Measurements from ENCODE around the gene EFNA3.

Gene EFNA3, protein sequence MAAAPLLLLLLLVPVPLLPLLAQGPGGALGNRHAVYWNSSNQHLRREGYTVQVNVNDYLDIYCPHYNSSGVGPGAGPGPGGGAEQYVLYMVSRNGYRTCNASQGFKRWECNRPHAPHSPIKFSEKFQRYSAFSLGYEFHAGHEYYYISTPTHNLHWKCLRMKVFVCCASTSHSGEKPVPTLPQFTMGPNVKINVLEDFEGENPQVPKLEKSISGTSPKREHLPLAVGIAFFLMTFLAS

DNA sequence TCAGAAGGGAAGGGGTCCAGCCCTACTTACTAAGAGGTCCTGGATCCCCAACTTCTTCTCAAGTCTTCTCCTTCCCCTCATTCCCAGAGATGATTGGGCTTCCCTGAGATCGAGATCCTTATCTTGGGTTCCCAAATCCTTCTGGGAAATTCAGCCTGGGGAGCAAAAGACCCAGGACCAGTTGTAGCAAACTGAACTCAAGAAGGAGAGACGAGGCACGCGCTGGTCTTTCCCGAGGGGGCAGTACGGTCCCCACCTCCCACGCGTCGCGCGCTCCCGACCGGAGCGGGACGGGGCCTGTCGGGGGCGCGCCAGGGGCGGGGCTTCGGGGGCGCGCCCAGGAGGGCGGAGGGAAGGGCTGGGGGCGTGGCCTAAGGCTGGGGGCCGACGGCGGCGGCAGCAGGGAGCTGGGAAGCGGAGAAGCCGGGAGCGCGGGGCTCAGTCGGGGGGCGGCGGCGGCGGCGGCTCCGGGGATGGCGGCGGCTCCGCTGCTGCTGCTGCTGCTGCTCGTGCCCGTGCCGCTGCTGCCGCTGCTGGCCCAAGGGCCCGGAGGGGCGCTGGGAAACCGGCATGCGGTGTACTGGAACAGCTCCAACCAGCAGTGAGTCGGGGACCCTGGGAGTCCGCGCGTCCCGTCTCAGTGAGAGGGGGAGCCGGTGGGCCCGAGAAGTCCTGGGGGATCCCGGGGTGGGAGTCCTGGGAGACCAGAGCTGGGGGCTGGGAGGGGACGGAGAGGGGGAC is at the start of gene EFNA3:
EFNA3 (plus strand) TSS at position 369 of the 741 bp plus-strand sequence; CDS start at position 474, 105 bp downstream.
- H3K27ac ChIP-seq, result peak within 1 kb of the TSS; percentile 40
- DNase-seq (ENCODE audit: low read depth, low spot score), result no peak

DNA sequence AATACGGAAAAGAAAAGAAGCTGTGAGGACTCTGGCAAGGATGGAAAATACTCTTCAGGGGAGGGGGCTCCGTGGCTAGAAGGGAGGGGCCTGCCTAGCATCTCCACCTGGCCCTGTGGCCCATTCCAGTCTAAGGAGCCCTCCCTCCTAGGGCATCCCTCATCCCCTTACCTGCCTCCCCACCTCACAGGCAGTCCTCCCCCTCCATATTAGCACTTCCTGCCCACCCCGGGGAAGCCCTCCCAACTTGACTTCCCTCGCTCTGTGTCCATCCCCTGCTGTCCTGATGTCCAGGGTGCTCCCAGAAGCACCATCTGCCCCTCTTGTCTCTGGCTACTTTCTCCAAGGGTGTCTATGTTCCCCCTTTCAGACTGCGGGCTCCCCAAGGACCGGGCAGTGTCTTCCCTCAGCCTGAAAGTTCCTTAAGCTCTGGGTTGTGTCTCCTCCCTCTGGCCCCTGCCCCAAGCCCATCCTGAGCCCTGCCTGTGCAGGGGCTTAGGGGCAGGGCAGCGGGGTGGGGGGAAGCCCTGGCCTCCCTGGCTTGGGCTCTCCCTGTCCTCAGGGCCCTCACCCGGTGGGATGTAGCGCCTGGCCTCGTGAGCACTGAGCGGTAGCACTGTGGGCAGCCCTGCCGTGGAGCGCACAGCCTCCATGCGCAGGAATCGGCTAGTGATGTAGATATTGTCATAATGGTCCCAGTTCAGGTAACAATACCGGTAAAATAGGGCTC is 49.0 kb upstream of the EFNA3 start:
- H3K27ac ChIP-seq, result no peak overlapping the region
- DNase-seq (ENCODE audit: low read depth, low spot score), result no peak

DNA sequence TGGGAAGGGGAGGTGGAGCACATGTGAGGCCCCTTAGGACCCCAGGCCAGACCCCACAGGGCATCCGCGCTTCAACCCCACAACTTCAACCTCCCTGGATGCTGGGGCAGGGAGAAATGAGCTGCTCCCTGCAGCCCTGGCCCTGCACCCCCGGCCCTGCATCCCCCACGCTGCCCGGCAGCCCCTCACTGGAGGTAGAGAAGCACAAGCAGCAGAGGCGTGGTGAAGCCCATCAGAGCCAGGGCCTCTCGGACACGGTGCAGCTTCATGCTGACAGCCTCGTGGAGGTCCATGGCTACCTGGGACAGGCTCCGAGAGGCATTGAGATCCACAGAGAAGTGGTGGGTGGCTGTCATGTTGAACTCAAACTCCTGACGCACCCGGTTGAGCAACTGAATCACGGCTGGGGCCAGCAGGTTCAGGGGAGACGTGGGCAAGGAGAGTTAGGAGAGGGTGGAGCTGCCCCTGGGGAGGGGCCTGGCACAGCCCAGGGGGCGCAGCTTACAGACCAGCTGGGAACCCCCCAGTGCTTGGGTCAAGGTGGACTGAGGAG is 48.3 kb upstream of the EFNA3 start:
- no peak overlapping the region for H3K27ac ChIP-seq
- no peak for DNase-seq (ENCODE audit: low read depth, low spot score)

DNA sequence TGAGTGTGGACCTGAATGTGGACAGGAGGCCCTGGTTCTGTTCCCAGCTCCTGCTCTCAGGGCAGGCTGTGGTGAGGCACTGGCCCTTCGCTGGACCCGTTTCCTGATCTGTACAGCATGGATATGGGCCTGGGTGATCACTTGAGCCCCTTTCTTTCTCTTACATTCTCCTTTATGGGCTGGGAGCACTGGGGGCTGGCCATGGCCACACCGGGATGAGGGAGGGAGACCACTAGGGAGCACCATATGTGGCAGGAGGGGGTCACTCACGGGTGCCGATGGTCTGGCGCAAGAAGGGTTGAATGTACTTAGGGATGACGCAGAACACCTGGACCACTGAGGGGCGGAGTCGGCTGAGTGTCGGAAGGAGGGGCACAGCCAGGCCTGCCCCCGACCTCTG is 47.7 kb upstream of the EFNA3 start:
- no peak for DNase-seq (ENCODE audit: low read depth, low spot score)
- no peak overlapping the region for H3K27ac ChIP-seq

DNA sequence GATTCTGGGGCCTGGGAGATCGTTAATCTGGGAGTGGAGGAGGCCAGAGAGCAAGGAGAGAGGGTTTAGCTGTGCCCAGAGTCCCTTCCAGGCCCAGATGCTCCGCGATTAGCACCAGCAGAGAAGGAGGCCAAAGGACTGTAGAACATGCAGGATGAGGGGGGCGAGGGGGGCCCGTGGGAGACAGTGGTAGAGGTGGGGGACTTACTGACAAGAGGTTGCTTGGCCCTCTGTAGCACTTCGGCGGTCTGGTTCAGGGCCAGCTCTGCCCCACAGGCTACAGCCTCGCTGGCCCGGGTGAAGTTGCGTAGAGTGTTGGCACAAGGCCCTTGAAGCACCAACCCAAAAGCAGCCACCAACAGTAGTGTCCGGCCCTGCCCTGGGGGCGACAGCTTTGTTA is 45.8 kb upstream of the EFNA3 start:
- no peak overlapping the region for H3K27ac ChIP-seq
- no peak for DNase-seq (ENCODE audit: low read depth, low spot score)

DNA sequence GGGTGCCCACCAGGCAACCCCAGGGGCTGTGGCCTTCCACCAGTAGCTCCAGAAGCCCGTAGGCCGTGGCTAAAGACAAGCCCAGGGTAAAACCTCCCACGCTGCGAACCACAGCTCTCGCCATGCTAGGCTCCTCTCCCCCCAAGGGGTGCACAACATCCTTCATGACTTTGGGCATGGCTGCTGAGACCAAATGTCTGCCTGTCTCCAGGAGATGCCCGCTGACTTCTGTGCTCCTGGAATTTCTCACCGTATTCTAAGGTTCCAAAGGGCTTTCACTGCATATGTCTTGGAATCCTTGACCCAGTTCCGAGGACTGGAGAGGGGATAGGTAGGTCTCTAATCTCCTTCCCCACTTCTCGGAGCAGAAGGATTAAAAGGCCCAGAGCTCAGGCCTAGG is 45.1 kb upstream of the EFNA3 start, which contains the start of the genes DCST1 and DCST2:
DCST1 (plus strand) TSS at position 301 of the 400 bp plus-strand sequence. CDS start 213 bp downstream, outside the sequence.
DCST2 (minus strand) TSS at position 258 of the 400 bp plus-strand sequence; CDS start at position 178, 80 bp downstream.
- no peak within 1 kb of the TSS for H3K27ac ChIP-seq
- no peak for DNase-seq (ENCODE audit: low read depth, low spot score)

DNA sequence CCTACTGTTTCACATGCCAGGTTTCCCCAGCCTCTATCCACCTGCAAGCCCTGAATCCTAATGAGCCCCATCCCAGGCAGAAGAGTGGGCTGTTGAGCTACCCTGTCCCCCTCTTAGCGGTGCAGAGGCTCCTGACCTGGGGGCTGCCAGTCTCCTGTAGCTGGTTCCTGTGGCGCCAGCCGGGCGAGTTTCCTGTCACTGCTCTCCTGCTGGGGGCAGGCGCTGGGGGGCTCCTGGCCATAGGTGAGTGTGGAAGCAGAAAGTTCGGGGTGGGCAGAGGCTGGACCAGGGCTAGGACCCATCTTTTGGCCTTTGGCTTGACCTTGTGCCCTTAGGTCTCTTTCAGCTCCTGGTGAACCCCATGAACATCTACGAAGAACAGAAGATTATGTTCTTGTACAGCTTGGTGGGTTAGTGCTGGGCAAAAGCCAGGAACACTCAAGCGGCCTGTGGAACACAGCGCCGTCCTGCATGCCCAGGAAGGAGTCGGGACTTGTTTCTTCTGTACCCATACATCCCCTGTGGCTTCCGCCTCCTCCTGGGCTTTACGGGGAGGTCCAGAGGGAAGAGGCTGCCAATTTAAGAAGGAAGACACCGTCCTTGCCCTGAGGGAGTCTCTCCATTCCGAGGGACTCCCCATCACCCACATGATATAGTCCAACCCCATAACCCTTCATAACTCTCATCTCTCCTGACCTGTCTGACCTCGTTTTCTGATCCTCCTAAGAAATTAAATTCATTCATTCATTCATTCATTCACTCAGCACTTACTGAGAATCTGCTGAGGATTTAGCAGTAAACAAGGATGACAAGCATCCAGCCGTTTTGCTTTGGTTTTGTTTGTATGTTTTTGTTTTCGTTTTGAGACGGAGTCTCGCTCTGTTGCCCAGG is 44.1 kb upstream of the EFNA3 start:
- DNase-seq (ENCODE audit: low read depth, low spot score), result no peak

DNA sequence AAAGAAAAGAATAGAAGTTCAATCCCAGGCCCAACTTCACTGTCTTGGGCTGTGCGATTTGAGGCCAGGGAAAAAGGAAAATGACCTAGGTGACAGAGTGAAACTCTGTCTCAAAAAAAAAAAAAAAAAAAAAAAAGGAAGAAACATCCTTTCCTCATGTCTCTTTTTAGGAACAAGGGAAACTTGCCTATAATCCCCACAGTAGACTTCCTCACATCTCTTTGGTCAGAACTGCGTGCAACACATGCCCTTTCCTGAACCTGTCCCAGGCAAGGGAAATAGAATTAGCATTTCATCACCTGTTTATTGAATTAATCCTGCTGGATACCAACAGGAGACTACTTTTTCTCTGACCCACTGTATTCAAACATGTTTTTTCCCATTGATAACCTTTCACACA is 42.7 kb upstream of the EFNA3 start:
- H3K27ac ChIP-seq, result no peak overlapping the region
- DNase-seq (ENCODE audit: low read depth, low spot score), result no peak

More for the DNA sequence above, 44.1 kb upstream of the EFNA3 start:
- no peak overlapping the region for H3K27ac ChIP-seq

DNA sequence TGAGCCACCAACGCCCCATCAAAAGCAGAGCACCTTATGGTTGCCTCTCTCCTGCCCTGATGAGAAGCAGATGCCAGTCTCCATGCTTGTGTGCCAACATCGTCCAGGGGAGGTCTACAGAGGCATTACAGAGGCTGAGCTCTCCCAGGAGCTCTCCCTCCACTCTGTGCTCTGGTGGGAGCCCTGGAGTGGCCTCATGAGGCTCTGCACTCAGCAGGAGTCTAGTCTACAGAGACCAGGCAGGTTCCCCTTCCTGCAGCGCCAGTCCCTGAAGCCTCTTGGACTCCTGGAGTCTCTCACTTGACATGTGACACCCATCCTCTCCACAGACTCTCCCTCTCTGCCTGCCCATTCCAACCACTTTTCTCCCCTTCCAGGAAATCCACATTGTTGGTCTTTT is 41.6 kb upstream of the EFNA3 start:
- H3K27ac ChIP-seq, result no peak overlapping the region
- DNase-seq (ENCODE audit: low read depth, low spot score), result no peak

DNA sequence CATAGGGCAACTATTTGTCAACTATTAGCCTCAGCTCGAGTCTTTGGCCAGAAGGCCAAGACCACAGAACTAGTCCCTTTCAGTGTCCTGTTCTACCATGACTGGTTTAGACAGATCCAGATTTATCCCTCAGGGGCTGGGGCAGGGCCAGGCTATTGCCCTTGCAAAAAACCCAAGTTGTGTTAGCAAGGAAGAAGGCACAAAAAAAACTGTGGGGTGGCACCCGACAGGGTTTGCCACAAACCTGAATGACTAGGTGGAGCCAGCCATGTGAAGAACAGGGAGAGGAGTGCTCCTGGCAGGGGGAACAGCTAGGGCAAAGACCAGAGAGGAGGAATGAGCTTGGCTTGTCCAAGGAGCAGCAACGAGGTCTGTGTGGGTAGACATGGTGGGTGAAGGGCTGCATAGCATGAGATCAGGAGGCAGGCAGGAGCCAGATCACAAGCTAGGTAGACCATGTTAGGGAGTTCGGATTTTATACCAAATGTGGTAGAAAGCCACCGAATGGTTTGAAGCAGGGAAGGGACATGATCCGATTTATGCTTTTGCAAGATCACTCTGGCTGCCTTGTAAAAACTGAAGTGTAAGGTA is 40.7 kb upstream of the EFNA3 start:
- DNase-seq (ENCODE audit: low read depth, low spot score), result no peak
- H3K27ac ChIP-seq, result peak overlapping the region; percentile 72

DNA sequence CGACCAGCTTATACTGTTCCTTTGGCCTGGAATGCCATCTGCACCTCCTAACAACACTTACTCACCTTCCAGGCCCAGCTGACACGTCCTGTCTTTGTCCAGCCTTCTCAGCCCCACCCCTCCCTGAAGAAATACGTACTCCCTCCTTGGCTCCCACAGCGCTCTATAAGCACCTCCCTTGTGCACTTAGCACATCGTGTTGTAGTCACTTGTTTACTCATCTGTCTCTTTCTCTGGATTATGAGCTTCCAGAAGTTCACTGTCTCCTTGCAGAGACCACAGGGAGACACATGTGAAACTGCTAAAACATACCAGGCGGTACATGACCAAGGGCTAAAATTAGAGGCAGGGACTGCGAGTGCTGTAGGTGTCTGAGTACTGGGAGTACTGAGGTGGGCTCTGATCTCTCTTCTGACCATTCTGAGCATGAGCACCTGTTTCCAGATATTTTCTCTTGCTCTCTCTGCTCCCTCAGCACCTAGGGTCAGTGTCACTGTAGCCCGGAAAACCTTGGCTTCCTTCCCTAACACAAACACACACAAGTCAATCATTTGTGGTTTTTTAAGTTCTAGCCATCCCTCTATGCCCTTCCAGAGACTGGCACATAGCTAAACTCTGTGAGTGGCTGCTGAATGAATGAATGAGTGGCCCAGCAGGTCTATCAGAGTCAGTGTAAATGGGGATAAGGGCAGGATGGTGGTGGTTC is 39.9 kb upstream of the EFNA3 start:
- peak overlapping the region; percentile 72 for H3K27ac ChIP-seq
- DNase-seq (ENCODE audit: low read depth, low spot score), result peak; percentile 90

DNA sequence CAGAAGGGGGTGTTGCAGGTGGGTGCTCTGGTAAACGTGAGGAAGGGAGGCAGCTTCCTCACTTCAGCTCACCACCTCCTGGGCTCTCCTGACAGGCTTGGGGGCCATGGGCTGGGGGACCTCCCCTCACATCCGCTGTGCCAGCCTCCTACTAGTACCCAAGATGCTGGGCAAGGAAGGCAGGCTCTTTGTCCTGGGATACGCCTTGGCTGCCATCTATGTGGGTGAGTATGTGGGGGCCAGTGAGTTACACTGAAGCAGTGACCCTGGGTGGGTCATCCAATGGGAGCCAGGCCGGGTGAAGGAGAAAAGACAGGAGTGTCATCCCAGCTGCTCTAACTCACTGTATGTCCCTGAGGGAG is 39.3 kb upstream of the EFNA3 start:
- DNase-seq (ENCODE audit: low read depth, low spot score), result no peak
- H3K27ac ChIP-seq, result peak overlapping the region; percentile 72

DNA sequence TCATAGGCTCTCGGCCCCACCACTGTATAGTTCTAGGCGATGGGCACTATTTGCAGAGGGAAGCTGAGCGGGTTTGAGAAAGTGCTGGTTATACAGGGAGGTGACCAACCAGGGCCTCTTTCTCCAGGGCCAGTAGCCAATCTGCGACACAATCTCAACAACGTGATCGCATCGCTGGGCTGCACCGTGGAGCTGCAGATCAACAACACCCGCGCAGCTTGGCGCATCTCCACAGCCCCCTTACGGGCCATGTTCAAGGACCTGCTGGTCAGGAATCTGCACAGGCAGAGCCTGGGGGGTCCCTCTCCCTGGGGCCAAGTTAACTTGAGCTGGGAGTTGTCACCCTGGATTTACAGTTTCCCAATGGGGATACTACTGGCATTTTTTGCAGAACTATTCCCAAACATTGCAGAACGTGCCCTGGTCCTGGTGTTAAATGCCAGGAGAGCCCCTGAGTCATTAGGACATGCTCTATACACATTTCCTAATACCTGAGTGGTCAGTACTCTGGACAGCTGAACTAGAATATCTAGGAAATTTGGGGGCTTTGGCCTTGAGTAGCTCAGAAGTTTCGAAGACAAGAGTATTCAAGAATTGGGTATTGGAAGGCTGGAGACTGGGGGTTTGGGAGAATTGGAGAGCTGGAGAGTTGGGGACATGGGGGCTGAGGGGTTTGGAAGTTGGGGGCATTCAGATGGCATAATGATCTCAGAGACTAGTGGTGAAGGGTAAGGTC is 38.1 kb upstream of the EFNA3 start:
- no peak overlapping the region for H3K27ac ChIP-seq
- no peak for DNase-seq (ENCODE audit: low read depth, low spot score)

DNA sequence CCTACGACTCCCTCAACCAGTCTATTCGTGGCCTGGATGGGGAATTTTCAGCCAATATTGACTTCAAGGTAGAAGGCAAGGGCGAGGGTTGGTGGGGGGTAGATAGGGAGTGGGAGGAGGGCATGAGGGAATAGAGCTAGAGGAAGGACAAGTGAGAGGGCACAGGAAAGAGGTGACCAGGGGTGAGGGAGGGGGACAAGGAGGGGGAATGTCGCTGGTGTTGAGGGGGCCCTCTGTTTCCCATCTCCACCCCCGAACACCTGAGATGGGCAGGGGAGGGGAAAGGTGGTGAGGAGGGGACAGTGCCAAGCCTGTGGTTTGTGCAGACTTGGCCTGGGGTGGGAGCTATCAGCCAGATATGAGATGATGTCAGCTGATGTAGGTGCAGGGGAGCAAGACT is 35.8 kb upstream of the EFNA3 start:
- no peak overlapping the region for H3K27ac ChIP-seq
- DNase-seq (ENCODE audit: low read depth, low spot score), result no peak

DNA sequence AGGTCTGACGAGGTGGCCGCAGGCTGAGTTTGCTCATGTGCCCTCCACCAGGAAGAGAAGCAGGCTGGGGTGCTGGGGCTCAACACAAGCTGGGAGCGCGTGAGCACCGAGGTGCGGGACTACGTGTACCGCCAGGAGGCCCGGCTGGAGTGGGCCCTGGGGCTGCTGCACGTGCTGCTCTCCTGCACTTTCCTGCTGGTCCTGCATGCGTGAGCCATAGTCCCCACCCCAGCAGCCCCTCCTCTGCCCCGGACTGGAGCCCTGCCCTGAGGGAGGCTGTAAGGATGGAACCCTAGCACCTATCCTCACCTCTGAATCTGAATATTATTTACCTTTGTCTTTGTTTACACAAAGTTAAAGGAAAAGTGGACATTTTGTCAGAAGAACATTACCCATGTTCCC is 35.3 kb upstream of the EFNA3 start:
- DNase-seq (ENCODE audit: low read depth, low spot score), result no peak
- H3K27ac ChIP-seq, result no peak overlapping the region

DNA sequence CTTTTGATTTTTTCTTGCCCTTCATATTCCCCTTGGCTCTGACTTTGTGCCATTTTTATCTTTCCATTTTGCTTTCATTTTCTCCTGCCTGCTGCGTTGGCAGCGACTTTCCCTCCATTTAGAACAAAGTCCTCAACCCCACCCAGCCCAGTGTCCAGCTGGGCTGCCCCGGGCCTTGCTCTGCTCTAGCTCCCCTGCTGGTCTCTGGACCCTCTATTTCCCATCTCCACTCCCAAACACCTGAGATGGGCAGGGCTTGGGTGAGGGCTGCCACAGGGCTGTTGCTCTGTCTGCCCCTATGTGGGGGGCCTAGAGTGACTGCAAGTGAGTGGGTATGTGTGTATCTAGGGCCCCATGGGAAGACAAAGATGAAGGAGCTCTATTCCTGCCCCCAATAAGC is 34.8 kb upstream of the EFNA3 start:
- no peak for DNase-seq (ENCODE audit: low read depth, low spot score)
- no peak overlapping the region for H3K27ac ChIP-seq

DNA sequence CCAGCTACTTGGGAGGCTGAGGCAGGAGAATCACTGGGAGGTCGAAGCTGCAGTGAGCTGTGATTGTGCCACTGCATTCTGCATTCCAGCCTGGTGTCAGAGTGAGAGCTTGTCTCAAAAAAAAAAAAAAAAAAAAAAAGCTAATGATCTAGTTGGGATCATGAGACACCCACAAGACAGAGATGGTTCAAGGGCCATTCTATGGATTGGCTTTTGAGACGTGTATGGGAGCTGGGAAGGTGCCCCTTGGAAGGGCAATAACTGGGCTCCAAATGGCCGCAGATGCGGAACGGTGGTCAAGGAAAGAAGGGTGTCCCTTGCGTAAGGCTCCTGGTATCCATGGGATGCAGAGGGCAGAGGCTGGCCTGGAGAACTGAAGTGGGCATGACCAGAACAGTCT is 34.3 kb upstream of the EFNA3 start:
- DNase-seq (ENCODE audit: low read depth, low spot score), result no peak
- no peak overlapping the region for H3K27ac ChIP-seq
